IMR-90 (cell line): ENCODE results near the gene MFSD12. TPM values are rescaled to one million over a fixed set of nuclear protein-coding genes. Genes with fewer than 3 reads are reported as not detected.
A peak's percentile ranks its signal among the peaks of the same experiment; 100 is the strongest.

ENCODE experiments used
- ATAC-seq: fragments of 200-7000 bp; cut with Tn5 transposase; 2 replicates; pipeline ENCODE4 v1.9.1; 2020; ENCODE audit warnings: low read depth, mild to moderate bottlenecking, moderate library complexity
- BruUV-seq: library from RNA; stranded (reverse); fragments of 400-500 nt; replicated peaks from 2 replicates; lab custom pipeline; 2021; lab: Mats Ljungman, UMichigan
- CTCF ChIA-PET: fragments of 300-600 bp; formaldehyde crosslinking; extraction: SDS; loops from one replicate; lab custom pipeline; 2021; ENCODE audit warnings: antibody characterized with exemption; lab: Yijun Ruan, JAX
- POLR2A ChIA-PET: fragments of 300-600 bp; sonication (Branson Sonifier 250); formaldehyde crosslinking; loops from one replicate; lab custom pipeline; 2022; ENCODE audit warnings: antibody characterized with exemption; ENCODE audit not compliant: unreplicated experiment; lab: Charles Lee
- DNase-seq: peaks from one replicate; pipeline ENCODE4 v3.0.0; 2013
- H2AFZ ChIP-seq: replicated peaks from 2 replicates; pipeline ENCODE3; 2013; ENCODE audit warnings: low read length, mild to moderate bottlenecking; ENCODE audit not compliant: poor library complexity
- H2AK5ac ChIP-seq: 2 replicates; pipeline ENCODE4 v1.6.1; 2013; ENCODE audit warnings: low read depth, low read length, inconsistent platforms
- H2AK9ac ChIP-seq: replicated peaks from 2 replicates; pipeline ENCODE3; 2013; ENCODE audit warnings: mild to moderate bottlenecking, low read depth, low read length, moderate library complexity; ENCODE audit not compliant: poor library complexity
- H2BK120ac ChIP-seq: 2 replicates; pipeline ENCODE4 v1.6.1; 2013; ENCODE audit warnings: low read depth, low read length, inconsistent platforms
- H2BK15ac ChIP-seq: 3 replicates; pipeline ENCODE4 v1.6.1; 2013; ENCODE audit warnings: low read depth, low read length, inconsistent platforms
- H2BK20ac ChIP-seq: 2 replicates; pipeline ENCODE4 v1.6.1; 2013; ENCODE audit warnings: low read depth, mild to moderate bottlenecking, inconsistent platforms, low read length, moderate library complexity
- H2BK5ac ChIP-seq: 2 replicates; pipeline ENCODE4 v1.6.1; 2013; ENCODE audit warnings: mild to moderate bottlenecking, low read depth, low read length, inconsistent platforms; ENCODE audit not compliant: poor library complexity, severe bottlenecking
- H3K14ac ChIP-seq: replicated peaks from 2 replicates; pipeline ENCODE4 v1.6.1; 2013; ENCODE audit warnings: low read depth, low read length, inconsistent platforms
- H3K18ac ChIP-seq: 2 replicates; pipeline ENCODE4 v1.6.1; 2013; ENCODE audit warnings: low read depth, low read length, control low read depth
- H3K23ac ChIP-seq: 2 replicates; pipeline ENCODE4 v1.6.1; 2013; ENCODE audit warnings: low read depth, low read length, inconsistent platforms
- H3K27ac ChIP-seq: 2 replicates; pipeline ENCODE4 v1.5.1; 2013; ENCODE audit warnings: mild to moderate bottlenecking, control low read depth, low read length; ENCODE audit not compliant: insufficient read depth
- H3K27me3 ChIP-seq: 2 replicates; pipeline ENCODE4 v1.6.1; 2013; ENCODE audit warnings: low read length; ENCODE audit not compliant: control insufficient read depth, insufficient read depth
- H3K36me3 ChIP-seq: 2 replicates; pipeline ENCODE4 v1.6.1; 2013; ENCODE audit warnings: low read length, mixed read lengths; ENCODE audit not compliant: control insufficient read depth, insufficient read depth
- H3K4ac ChIP-seq: 2 replicates; pipeline ENCODE4 v1.6.1; 2013; ENCODE audit warnings: low read depth, low read length, inconsistent platforms
- H3K4me1 ChIP-seq: 2 replicates; pipeline ENCODE4 v1.6.1; 2013; ENCODE audit warnings: low read length, mixed read lengths; ENCODE audit not compliant: control insufficient read depth, insufficient read depth
- H3K4me2 ChIP-seq: 2 replicates; pipeline ENCODE4 v1.6.1; 2013; ENCODE audit warnings: low read depth, mild to moderate bottlenecking, control low read depth, low read length, moderate library complexity
- H3K4me3 ChIP-seq: 2 replicates; pipeline ENCODE4 v1.5.1; 2013; ENCODE audit warnings: low read depth, mild to moderate bottlenecking, control low read depth, low read length, moderate library complexity; ENCODE audit not compliant: insufficient read depth
- H3K56ac ChIP-seq: 2 replicates; pipeline ENCODE4 v1.6.1; 2013; ENCODE audit warnings: low read length, inconsistent platforms; ENCODE audit not compliant: insufficient read depth; ENCODE audit errors: extremely low read depth
- H3K79me1 ChIP-seq, 2 experiments: 2 replicates each; pipeline ENCODE4 v1.6.1; 2013; ENCODE audit warnings: low read length in 2 of 2, inconsistent platforms in 1 of 2, low read depth in 1 of 2
- H3K9ac ChIP-seq: 2 replicates; pipeline ENCODE4 v1.6.1; 2013; ENCODE audit warnings: low read depth, low read length, control low read depth
- H3K9me1 ChIP-seq: 2 replicates; pipeline ENCODE4 v1.6.1; 2013; ENCODE audit warnings: low read length, inconsistent platforms; ENCODE audit not compliant: insufficient read depth
- H3K9me3 ChIP-seq: 2 replicates; pipeline ENCODE4 v1.6.1; 2013; ENCODE audit warnings: low read length; ENCODE audit not compliant: control insufficient read depth, insufficient read depth
- H4K20me1 ChIP-seq: 2 replicates; pipeline ENCODE4 v1.6.1; 2013; ENCODE audit warnings: low read length, inconsistent platforms; ENCODE audit not compliant: insufficient read depth
- H4K5ac ChIP-seq: 2 replicates; pipeline ENCODE4 v1.6.1; 2013; ENCODE audit warnings: mild to moderate bottlenecking, low read depth, low read length, control low read depth
- H4K8ac ChIP-seq, 2 experiments: 2 replicates each; pipeline ENCODE4 v1.6.1; 2013; ENCODE audit warnings: low read depth in 2 of 2, low read length in 2 of 2, control low read depth in 1 of 2, inconsistent platforms in 1 of 2
- H4K91ac ChIP-seq: 2 replicates; pipeline ENCODE4 v1.6.1; 2013; ENCODE audit warnings: low read depth, low read length, inconsistent platforms; ENCODE audit not compliant: insufficient read depth
- BHLHE40 ChIP-seq: fragments of 150-350 bp; IDR thresholded peaks from 2 replicates; pipeline ENCODE4 v1.6.1; 2016; ENCODE audit warnings: mild to moderate bottlenecking, low read depth, low read length
- CEBPB ChIP-seq: IDR thresholded peaks from 2 replicates; pipeline ENCODE4 v1.6.1; 2012; ENCODE audit warnings: low read depth, low read length, improper control_type of control experiment
- MXI1 ChIP-seq: IDR thresholded peaks from 2 replicates; pipeline ENCODE4 v1.6.1; 2012; ENCODE audit warnings: low read depth, mild to moderate bottlenecking, low read length, moderate library complexity, borderline replicate concordance
- POLR2A ChIP-seq: IDR thresholded peaks from 2 replicates; pipeline ENCODE4 v1.6.1; 2012; ENCODE audit warnings: mild to moderate bottlenecking, low read depth, low read length
- WGBS, 2 experiments: methylation state at CpG; one replicate each; pipeline versions ENCODE4 v1.1.5 to v1.1.7; 2013; ENCODE audit warnings: missing lambda C conversion rate in 2 of 2; ENCODE audit not compliant: insufficient read length in 1 of 2; ENCODE audit errors: extremely low coverage in 2 of 2; 5-methylcytosine and 5-hydroxymethylcytosine counted together
- dilution Hi-C: fragments of 300-500 bp; cut with HindIII; formaldehyde crosslinking; loops from one replicate; pipeline ENCODE4 v1.14.3; 2018; ENCODE audit warnings: low sequenced_read_pairs; ENCODE audit not compliant: unreplicated experiment
- in situ Hi-C: fragments of 300-500 bp; cut with MboI; formaldehyde crosslinking; loops from 3 replicates; pipeline ENCODE4 v1.14.3; 2019; ENCODE audit warnings: low sequenced_read_pairs, inconsistent platforms, mixed read lengths
- intact Hi-C: fragments of 100-400 bp; cut with micrococcal nuclease; formaldehyde crosslinking; loops from 2 replicates; pipeline ENCODE4 v1.10.0; 2022
- polyA plus RNA-seq, 3 experiments: library from polyadenylated mRNA; depleted of rRNA; stranded (reverse); fragments of >200 nt; gene quantifications; 2 replicates each; pipeline ENCODE4 v1.2.3, GENCODE V29; 2012; ENCODE audit warnings: low replicate concordance in 1 of 3
- total RNA-seq: library from RNA; depleted of rRNA; stranded (reverse); fragments of >200 nt; gene quantifications from 2 replicates; pipeline ENCODE4 v1.2.3, GENCODE V29; 2012
- TF ChIP-seq, protein P1 (sequence below): fragments of 150-350 bp; IDR thresholded peaks from 2 replicates; pipeline ENCODE4 v1.6.1; 2016; ENCODE audit warnings: low read depth, mild to moderate bottlenecking, low read length, moderate library complexity, borderline replicate concordance
- TF ChIP-seq, protein P2 (sequence below): conservative IDR thresholded peaks from 2 replicates; pipeline ENCODE4 v1.5.1; 2012; ENCODE audit warnings: mild to moderate bottlenecking, low read depth, low read length, improper control_type of control experiment

The MFSD12 gene
- total and polyA plus RNA-seq, 2 of the 4 experiments (the other 2 are of a cell fraction), result 20.4 to 77.2 TPM

DNA sequence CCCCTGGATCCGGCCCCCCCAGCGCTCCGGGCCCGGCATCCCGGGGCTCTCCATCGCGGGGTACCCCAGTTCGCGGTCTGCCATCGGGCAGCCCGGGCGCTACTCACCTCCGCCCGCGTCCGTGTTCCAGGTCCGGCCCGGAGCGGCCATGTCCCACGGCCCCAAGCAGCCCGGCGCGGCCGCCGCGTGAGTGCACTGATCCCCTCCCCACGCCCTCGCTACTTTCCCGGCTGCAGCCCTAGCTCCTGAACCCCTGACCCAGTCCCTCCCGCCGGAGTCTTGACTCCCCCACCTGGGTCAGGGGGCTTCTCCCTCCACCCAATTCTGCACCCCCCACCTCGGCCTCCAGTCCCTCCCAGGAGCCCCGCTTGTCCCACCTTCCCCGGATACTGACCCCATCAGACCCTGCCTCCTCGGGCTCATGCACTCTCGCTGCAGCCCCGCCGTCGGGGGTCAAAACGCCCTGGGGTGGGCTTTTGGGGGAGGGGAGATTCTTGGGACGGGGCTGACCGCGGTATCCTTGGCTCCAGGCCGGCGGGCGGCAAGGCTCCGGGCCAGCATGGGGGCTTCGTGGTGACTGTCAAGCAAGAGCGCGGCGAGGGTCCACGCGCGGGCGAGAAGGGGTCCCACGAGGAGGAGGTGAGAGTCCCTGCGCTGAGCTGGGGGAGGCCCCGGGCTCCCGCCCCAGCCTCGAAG, 15.9 kb upstream of the MFSD12 start:
- in situ Hi-C loops, result no loop called here

More for the DNA sequence above, 15.9 kb upstream of the MFSD12 start:
- Histone ChIP-seq H4K91ac (no peak overlapping the region), H3K4ac (peak overlapping the region; percentile 50), H3K4me3 (peak overlapping the region; percentile 87), H3K9ac (peak overlapping the region; percentile 64), H3K14ac (0 out of 2 replicates have a peak overlapping the region, but pooled peaks have one; percentile 41), H2BK15ac (no peak overlapping the region), H4K5ac (no peak overlapping the region), H3K23ac (peak overlapping the region; percentile 38; the same call in 1 of the 2 replicates), H3K18ac (no peak overlapping the region), H3K4me1 (no peaks in the 10 kb centered on the region), H2BK5ac (peak overlapping the region; percentile 21), H3K9me3 (no peaks in the 10 kb centered on the region), H2BK20ac (no peak overlapping the region), H4K20me1 (peaks cover 10% of the 10 kb centered on the region; the same call in 1 of the 2 replicates), H3K56ac (peak overlapping the region; percentile 6; the same call in 1 of the 2 replicates), H2AK9ac (peak overlapping the region; percentile 96), H2BK120ac (no peak overlapping the region), H3K4me2 (peak overlapping the region; percentile 87), H3K79me1 (peaks cover 7 to 22% of the 10 kb centered on the region in 2 experiments; a peak in 3 of 4 replicates), H3K9me1 (peaks cover 4% of the 10 kb centered on the region), H3K27ac (peak overlapping the region; percentile 24; the same call in 1 of the 2 replicates), H2AK5ac (no peak overlapping the region), H3K27me3 (no peaks in the 10 kb centered on the region), H4K8ac (no peak overlapping the region), H2AFZ (peak overlapping the region; percentile 88), H3K36me3 (peaks cover 15% of the 10 kb centered on the region; the same call in 1 of the 2 replicates)
- 4% methylated on average over 28 of the region's 60 CpGs; no CpG with 5 or more reads in 1 of the 2 experiments for WGBS, 2 experiments
- ChIA-PET POLR2A (interaction anchor here (0.9 kb wide), 1 partner anchor 898 kb away, joined by 3 read pairs; no protein-coding TSS in a partner anchor), CTCF (interaction anchor here (0.6 kb wide), 1 partner anchor 691 kb away, joined by 6 read pairs; no protein-coding TSS in a partner anchor)
- ATAC-seq (peak; percentile 21), DNase-seq (no peak)
- intact Hi-C loops (no loop called here), dilution Hi-C loops (no loop called here)
- BruUV-seq, result no TSS peak
- TF ChIP-seq MXI1 (0 out of 2 replicates have a peak, but pooled peaks have one; percentile 12), BHLHE40 (no peak), POLR2A (no peak), CEBPB (no peak)
- TF ChIP-seq, protein P1, sequence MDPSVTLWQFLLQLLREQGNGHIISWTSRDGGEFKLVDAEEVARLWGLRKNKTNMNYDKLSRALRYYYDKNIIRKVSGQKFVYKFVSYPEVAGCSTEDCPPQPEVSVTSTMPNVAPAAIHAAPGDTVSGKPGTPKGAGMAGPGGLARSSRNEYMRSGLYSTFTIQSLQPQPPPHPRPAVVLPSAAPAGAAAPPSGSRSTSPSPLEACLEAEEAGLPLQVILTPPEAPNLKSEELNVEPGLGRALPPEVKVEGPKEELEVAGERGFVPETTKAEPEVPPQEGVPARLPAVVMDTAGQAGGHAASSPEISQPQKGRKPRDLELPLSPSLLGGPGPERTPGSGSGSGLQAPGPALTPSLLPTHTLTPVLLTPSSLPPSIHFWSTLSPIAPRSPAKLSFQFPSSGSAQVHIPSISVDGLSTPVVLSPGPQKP, result no peak
- TF ChIP-seq, protein P2, sequence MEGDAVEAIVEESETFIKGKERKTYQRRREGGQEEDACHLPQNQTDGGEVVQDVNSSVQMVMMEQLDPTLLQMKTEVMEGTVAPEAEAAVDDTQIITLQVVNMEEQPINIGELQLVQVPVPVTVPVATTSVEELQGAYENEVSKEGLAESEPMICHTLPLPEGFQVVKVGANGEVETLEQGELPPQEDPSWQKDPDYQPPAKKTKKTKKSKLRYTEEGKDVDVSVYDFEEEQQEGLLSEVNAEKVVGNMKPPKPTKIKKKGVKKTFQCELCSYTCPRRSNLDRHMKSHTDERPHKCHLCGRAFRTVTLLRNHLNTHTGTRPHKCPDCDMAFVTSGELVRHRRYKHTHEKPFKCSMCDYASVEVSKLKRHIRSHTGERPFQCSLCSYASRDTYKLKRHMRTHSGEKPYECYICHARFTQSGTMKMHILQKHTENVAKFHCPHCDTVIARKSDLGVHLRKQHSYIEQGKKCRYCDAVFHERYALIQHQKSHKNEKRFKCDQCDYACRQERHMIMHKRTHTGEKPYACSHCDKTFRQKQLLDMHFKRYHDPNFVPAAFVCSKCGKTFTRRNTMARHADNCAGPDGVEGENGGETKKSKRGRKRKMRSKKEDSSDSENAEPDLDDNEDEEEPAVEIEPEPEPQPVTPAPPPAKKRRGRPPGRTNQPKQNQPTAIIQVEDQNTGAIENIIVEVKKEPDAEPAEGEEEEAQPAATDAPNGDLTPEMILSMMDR, result no peak
